ENCODE data around the gene HCRTR1.

The HCRTR1 gene
- total RNA-seq: 0 reads per million in 3 experiments

DNA sequence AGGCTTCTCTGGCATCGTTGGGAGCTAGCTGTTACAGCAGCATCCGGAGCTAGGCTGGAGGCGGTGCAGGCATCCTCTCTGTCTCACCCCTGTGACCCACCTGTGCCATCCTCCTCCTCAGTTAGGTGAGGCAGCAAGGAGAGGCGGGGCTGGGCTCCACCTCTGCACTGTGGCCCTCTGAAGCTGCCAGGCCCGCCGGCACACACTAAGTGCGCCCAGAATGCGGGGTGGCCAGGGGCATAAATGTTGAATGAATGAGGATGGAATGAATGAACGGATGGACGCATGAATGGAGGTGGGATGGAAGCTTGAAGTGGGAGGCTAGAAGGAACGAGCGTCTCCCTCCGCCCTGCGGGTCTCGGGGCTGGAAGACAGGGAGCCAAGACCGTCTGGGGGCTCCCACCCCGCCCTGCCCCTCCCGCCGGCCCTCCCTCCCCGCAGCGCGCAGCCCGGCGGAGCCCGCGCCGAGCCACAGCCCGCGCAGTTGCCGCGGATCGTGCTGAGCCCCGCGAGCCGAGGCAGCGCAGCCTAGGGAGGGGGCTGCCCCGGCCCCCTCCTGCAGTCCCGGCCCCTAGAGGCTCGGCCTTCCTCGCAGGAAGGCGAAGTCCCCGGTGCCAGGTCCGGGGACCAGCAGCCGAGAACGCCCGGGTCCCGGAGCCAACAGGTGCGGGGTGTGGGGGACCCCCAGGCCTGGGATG, at the start of gene HCRTR1:
TSS of gene HCRTR1 (plus strand) at position 472 of the 698 bp plus-strand sequence. CDS start 1,504 bp downstream, outside the sequence.
- no peak for DNase-seq

DNA sequence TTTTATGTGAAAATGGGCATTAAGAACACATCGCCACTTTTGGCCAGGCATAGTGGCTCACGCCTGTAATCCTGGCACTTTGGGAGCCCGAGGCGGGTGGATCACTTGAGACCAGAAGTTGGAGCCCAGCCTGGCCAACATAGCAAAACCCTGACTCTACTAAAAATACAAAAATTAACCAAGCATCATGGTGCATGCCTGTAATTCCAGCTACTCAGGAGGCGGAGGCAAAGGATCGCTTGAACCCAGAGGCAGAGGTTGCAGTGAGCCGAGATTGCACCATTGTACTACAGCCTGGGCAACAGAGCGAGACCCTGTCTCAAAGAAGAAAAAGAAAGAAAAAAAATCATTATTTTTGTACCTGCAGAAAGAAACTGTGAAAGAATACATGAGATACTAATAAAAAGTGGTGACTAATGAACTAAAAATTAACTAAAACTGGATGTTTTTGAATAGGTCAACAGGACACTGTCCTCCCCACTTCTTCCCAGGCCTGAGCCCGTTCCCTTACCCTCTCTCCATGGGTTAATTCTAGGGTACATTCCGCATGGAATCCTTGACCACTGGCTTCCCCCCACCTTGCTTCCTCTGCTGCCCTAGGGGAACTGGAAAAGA, 49.4 kb upstream of the HCRTR1 start:
- no peak for DNase-seq

DNA sequence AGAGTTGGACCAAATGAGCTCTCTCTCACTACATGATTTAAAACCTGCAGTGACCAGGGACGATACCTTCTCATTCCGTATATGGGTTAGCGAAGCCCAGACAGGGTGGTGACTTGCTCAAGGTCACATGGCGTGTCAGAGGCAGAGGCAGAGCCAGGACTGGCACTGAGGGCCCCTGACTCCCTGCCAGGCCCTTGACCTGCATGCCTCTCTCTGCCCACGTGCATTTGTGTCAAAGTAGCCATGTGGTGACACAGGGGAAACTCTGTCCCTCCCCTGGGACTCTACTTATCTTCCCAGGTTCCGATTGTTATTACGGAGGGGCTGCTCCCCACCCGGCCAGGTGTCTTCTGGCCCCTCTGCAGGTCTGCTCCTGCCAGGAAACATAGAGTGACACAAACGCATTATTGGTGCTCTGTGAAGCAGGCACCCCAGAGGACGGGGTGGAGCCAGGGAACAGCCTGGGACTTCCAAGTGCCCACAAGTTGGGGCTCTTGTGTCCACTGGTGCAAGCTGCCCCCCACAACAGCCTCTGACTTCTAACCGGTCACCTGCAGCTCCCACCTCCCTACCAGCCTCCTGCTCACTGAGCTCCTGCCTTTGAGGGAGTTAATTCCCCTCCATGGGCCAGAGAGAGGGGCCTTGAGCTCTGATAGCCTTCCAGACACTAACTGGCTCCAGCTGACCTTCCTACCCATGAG, 48.4 kb upstream of the HCRTR1 start:
- no peak for DNase-seq

DNA sequence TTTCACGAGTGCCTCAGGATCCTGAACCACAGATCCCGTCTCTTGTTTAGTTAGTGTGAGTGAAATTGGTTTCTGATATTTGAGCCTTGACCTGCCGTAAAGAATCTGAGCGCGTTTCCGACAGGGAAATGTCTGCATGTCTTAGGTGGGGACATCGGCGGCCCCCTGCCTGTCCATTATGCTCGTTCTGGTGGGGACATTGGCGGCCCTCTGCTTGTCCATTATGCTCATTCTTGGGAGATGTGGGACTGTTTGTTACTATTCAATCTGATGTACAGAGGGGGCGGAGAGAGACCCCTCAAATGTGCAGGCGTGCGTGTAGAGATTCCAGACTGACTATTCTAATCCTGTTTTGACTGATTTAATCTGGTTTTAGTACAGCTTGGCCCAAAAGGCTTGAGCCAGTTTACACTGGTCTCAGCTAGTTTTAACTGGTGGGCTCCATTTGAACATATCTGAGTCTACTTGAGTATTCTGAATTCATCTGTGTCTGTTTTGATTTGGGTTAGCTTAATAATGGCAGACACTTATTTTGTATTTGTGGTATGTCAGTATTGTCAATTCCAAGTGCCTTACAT, 47.8 kb upstream of the HCRTR1 start:
- DNase-seq: no peak

DNA sequence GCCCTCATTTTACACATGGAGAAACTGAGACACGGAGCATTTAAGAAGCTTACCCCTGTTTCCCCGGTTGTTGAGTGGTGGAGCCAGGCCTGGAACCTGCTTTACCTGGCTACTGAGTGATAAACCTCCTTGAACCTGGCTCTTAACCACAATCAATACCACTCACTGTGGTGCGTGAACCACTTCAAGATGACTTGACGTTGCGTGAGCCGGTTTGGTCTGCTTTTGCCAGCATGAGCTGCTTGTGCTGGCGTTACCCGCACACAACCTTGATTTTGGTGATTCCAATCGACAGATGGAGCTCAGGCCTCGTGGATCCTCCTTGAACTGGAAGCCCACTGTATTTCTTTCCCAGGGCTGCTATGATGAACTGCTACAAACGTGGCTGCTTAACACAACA, 47.3 kb upstream of the HCRTR1 start:
- DNase-seq: no peak

DNA sequence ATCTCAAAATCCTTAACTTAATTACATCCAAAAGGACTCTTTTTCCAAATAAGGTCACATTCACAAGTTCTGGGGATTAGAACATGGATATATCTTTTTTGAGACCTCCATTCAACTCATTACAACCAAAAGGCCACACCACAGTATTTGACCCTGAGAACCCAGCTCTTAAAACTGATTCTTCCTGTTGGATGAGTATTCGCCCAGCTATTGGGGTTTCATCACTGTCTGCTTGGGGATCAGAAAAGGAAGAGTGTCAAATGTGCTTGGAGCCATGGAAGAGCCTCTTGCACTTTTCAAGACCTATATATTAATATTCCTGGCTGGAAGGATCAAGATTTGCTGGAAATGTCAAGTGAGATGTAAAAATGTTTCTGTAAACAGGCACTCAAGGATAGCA, 46.6 kb upstream of the HCRTR1 start:
- no peak for DNase-seq

DNA sequence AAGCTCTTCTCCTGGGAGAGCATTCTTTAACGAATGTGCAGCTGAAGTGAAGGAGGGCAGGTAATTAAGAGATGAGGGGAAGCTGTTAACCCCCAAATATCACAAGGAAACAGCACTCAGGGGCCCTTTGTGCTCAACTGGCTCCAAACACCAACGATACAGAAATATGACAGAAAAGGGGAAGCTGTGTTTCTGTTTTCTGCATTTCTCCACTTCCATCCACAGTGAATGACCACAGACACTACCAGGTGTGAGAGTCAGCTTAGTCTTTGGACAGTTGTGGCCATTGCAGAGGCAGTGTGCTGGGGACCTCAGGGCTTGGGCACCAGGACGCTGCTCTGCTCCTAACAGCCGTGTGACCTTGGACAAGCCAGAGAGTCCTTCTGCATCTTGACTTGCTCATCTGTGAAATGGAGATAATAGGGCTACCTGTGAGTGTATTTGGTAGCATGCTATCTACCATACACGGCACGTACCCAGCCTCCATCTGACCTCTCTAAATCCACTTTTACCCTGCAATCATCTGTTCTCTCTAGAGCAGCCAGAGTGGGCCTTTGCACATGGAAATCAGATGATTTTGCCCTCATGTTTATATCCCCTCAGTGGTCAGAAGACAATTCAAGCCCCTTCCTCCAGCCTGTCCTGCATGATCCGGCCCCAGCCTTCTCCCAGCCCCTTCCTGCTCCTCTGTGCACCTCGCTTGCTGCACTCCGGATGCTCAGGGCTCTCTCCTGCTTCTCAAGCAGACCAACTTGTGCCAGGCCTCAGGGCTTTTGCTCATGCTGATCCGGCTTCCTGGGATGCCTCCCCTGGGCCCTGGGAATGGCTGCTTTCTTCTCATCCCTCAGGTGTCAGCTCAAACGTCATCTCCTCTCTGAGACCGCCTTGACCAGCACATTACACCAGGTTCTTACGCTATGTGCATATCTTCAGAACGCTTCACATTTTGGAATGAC, 45.9 kb upstream of the HCRTR1 start:
- DNase-seq: no peak

DNA sequence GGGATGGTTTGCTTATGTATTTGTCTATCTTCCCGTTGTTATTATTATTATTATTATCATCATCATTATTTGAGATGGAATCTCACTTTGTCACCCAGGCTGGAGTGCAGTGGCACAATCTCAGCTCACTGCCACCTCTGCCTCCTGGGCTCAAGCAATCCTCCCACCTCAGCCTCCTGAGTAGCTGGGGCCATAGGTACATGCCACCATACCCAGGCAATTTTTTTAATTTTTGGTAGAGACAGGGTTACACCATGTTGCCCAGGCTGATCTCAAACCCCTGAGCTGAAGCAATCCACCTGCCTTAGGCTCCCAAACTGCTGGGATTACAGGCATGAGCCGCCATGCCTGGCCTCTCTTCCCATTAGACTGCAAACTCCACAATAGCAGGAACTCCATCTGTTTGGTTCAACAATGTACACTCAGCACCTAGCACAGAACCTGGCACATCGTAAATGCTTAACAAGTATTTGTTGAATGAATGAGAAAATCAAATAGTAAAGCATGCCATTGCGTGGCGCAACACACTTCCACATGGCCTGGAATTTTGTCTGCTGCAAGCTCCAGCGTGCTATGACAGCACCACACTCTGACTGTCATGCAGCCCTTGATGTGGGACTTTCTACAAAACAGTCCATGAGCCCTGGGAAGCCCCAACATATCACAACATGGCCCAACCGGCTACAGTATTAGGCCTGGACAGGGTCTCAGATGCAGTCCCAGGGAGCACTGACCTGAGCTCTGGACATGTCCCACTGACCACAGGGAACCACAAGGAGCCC, 45.0 kb upstream of the HCRTR1 start:
- no peak for DNase-seq

DNA sequence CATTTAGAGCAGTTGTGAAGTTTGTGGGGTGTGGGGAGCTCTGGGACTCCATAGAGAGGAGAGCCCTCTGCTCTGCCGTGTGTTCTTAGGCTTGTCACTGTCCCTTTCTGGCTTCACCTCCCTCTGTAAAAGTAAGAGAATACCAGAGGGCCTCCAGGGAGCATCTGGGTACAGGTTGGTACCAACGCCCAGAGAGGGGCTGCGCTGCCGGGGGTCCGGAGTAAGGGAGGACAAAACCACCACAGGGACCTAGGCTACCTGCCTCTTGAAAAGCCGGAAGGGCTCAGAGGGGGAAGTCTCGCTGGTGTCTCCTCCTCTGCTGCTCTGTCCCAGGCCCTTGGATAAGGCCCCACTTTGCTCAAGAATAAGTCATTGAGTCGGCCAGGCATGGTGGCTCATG, 44.2 kb upstream of the HCRTR1 start:
- no peak for DNase-seq

DNA sequence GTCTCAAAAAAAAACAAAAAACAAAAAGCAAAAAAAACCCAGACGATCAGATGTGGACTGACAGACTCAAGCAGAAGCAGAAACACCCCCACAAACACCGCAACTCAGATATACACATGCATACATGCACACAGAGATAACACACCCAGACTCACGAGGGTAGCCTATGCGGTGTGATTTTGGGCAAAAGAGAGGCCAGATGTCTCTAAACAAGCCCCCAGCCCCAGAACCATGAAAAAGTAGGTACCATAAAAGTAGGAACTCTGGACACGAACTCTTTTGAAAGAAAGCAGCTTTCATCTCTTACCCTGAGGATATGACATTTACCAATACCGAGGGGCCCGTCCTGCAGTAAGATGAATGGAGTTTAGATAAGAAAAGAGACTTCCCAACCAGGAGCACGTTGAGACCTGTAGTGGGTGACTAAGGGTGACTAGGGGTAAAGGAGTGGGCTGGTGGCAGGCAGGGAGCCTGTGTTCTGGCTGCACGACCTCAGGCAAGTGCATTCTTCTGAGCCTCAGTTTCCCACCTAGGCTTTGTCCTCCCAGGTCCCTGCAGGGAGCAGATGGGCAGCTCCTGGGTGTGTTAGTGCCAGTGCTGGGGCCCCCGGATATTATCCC, 42.6 kb upstream of the HCRTR1 start:
- no peak for DNase-seq

DNA sequence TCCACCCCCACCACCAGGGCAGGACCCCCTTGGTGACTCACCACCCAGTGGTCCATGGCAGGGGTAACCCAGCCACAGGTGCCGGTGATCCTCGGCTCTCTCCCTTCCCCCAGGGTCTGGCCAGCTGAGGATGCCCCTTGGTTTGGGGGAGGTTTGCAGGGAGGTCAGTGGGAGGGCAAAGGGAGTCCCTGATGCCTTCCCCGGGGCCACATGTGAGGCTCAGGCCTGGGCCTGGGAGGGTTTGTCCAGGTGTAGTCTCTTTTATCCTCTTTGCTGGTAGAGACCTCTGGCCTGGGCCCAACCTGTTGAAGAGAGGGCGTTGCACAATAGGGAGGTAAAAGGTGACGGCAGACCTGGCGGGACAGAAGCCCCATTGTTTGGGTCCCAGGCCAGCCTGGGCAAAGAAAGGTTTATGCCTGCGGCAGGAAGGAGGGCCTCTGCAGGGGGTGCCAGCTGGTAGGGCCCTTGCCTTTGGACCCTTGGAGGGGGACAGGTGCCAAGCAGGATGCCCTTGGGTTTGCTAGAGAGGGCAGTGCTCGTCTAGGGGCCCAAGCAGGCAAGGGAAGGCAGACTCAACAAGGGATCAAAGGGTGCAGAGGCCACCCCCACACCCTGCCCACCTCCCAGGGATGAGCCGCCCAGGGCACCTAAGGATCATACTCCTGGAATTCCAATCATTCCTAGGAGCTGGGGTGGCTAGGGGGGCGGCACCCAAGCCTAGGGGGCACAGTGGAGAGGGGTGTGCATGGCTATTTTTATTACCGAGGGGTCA, 41.9 kb upstream of the HCRTR1 start:
- DNase-seq: no peak

DNA sequence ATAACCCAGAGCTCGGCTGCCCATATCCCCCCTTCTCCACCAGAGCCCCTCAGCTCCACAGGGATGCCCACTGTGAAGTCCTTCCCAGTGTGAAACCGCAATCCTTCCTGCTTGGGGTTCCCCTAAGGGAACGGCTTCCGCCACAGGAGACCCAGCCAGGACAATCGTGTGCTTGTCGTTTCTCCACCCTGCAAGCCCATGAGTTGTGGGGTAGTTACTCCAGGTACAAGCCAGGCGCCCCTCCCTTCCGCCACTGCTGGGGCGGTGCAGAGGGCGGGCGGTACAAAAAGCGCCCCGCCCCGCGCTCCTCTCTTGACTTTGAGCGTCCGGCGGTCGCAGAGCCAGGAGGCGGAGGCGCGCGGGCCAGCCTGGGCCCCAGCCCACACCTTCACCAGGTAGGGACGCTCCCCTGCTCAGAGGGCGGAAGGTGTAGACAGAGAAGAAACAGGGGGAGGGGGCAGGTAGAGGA, 41.3 kb upstream of the HCRTR1 start, which contains the start of gene TINAGL1:
TSS of gene TINAGL1 (plus strand) at position 315 of the 469 bp plus-strand sequence. CDS start 634 bp downstream, outside the sequence.
- DNase-seq: no peak

DNA sequence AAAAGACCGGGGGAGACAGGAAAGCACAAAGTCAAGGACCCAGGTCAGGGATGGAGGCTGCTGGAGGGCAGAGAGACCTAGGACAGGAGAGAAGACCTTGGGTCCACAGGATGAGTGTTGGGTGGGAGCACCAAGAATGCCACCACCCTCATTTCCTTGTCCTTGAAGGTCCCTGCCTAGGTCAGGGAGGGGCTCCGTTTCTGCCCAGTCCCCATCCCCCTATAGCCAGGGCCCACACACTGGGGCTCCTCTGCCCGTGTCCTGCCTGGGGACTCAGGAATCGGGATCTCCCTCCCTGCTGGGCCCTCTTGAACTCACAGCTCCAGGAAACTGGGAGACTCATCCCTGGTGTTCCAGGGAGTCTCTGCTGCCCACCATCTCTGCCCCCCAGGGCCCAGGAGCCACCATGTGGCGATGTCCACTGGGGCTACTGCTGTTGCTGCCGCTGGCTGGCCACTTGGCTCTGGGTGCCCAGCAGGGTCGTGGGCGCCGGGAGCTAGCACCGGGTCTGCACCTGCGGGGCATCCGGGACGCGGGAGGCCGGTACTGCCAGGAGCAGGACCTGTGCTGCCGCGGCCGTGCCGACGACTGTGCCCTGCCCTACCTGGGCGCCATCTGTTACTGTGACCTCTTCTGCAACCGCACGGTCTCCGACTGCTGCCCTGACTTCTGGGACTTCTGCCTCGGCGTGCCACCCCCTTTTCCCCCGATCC, 40.6 kb upstream of the HCRTR1 start:
- DNase-seq: no peak

DNA sequence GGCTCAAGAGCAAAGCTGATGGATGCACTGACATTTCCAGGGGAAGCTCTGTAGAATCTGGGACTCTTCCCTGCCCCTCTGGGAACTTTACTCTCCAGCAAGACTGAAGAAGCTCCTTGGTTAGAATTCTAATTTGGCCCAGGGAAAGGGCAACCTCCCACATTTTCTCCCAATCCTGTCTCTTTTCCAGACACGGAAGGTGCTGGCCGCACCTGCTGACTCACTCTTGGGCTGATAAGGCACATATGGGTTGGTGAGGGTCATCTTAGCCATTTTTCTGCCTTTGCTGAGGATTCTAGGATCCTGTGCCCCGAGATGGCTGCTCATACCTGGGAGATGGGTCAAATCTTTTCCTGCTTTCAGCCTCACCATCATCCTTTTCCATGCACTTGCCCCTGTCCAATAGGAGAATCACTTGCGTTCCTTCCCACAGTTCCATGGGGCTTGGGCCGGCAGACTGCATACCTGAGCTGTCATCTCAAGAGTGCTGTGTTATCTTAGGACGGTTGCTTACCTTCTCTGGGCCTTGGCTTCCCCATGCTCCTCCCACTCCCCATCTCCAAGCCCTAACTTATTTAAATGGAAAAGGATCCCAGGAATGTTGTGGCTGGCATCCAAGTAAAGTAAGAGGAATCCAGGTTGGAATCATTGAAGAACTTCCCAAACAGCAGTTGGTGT, 39.8 kb upstream of the HCRTR1 start:
- no peak for DNase-seq

DNA sequence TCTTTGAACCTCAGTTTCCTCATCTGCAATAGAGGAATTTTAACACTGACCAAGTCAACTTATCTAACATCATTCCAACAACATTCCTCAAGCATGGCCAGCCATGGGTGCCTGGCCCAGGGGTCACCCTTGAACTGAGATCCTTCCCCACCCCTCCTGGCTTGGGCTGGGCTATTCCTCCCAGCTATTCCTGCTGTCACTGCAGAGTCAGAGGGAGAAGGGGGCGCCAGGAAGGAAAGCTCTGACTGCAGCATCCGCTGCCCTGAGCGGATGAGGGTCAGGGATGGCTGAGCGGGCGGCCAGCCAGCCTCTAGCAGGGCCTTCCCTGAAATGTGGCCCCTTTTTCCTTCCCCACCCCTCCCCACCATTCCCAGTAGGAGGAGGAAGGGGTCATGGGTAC, 38.1 kb upstream of the HCRTR1 start:
- no peak for DNase-seq

DNA sequence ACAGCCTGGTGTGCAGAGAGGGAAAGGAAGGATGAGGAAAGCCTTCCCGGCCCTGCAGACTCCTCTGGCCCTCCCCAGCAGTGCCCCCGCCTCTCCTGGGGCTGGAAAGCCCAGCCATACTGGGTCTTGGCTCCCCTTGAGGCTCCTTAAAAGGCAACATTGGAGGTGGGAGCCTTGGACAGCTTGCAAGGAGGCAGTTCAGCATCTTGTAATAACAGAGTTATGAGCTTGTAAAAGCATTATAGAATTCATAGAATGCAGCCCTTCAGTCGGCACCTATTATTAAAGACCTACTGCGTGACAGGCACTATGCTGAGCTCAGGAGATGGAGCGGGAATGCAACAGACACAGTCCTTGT, 37.0 kb upstream of the HCRTR1 start:
- no peak for DNase-seq

DNA sequence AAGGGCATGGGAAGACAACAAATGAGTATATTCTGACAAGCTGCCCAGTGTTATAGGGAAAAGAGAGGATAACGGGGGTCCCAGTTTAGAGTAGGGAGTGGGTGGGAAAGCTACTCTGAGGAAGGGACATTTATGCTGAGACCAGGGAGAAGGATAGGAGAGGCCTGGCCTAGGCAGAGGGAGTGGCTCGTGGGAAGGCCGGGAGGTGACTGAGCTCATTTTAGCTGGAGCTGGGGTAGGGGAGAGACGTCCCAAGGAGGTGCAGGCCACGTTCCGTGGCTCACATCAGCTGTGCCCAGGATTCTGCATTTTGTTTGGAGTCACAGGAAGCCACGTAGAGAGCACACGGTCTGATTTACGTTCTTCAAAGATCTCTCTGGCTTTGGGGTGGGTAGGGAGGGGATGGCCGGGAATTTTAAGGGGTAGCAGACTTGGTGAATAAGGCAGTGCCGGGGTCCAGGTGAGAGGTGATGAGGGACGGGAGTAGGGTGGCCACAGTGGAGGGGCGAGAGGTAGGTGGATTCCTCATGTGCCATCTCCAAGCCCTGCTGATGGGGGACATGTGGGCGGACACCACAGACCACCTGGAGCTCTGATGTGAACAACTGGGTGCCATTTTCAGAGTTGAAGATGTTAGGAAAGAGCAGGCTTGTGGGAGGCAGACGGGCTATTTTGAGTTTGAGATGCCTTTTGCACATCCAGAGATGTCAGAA, 36.4 kb upstream of the HCRTR1 start:
- DNase-seq: no peak
